Rectal smooth muscle tissue (tissue), 1 donor: ENCODE data around the gene ARFRP1.

ENCODE experiments used
- H3K27ac ChIP-seq: one replicate; pipeline ENCODE4 v1.7.0; 2013; ENCODE audit warnings: low read depth, low read length, inconsistent platforms
- H3K27me3 ChIP-seq: one replicate; pipeline ENCODE4 v1.7.0; 2013; ENCODE audit warnings: low read length; ENCODE audit not compliant: control insufficient read depth, insufficient read depth
- H3K36me3 ChIP-seq: one replicate; pipeline ENCODE4 v1.7.0; 2013; ENCODE audit warnings: low read length; ENCODE audit not compliant: control insufficient read depth, insufficient read depth
- H3K4me1 ChIP-seq: one replicate; pipeline ENCODE4 v1.7.0; 2013; ENCODE audit warnings: low read length; ENCODE audit not compliant: control insufficient read depth, insufficient read depth
- H3K4me3 ChIP-seq: one replicate; pipeline ENCODE4 v1.7.0; 2013; ENCODE audit warnings: low read length
- H3K9ac ChIP-seq: one replicate; pipeline ENCODE4 v1.7.0; 2013; ENCODE audit warnings: low read length

The ARFRP1 gene

DNA sequence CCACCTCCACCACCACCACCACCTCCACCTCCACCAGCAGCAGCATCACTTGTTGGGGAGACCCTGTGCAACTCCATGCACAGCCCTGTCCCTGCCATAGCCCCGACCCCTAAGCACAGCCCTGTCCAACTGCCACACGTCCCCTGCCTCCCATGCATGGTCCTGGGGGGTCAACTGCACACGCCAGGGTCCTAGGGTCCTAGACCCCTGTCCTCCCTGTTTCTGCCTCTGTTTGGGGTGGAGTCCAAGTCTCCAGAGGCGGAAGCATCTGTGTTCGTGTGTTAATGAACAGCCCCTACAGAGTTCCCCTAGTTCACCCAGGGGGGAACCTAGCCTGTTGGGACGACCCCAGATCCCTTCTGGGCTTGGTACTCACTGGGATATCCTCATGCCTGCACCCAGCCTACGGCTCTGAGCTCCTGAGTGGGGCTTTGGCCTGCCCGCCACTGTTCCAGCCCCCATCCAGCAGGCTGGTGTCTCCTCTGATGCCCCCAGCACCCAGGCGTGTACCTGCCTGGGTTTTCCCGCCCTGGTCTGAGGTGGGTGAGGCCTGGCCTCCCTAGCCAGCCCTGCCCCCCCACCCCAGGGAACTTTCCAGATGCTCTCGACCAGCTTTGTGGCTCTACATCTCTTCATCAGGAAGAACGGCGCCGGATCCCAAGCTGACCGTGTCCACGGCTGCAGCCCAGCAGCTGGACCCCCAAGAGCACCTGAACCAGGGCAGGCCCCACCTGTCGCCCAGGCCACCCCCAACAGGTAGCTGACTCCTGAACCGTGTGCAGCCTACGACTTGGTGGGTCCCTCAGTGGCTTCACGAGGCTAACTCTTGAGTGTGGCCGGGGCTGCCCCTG, 13.8 kb downstream of the ARFRP1 start:
- Histone ChIP-seq H3K9ac (no peak overlapping the region), H3K27me3 (no peaks in the 10 kb centered on the region), H3K36me3 (no peaks in the 10 kb centered on the region), H3K4me1 (peaks cover 4% of the 10 kb centered on the region), H3K4me3 (no peak overlapping the region), H3K27ac (no peak overlapping the region)

DNA sequence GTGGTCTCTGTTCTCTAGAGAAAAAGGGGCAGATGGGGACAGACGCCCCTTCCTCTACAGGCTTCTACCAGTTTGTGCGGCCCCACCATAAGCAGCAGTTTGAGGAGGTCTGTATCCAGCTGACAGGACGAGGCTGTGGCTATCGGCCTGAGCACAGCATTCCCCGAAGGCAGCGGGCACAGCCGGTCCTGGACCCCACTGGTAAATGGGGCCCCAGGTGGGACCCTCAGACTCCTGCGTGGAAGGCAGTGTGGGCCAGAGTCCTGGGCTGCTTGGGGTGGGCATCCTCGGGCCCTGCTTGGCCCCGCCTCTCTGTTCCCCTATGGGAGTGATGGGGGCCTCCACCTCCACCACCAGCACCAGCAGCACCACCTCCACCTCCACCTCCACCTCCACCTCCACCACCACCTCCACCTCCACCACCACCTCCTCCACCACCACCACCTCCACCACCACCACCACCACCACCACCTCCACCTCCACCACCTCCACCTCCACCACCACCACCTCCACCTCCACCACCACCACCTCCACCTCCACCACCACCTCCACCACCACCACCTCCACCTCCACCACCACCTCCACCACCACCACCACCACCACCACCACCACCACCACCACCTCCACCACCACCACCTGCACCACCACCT, 14.6 kb downstream of the ARFRP1 start:
- Histone ChIP-seq H3K4me3 (no peak overlapping the region), H3K9ac (no peak overlapping the region), H3K27me3 (no peaks in the 10 kb centered on the region), H3K36me3 (no peaks in the 10 kb centered on the region), H3K27ac (no peak overlapping the region), H3K4me1 (peaks cover 4% of the 10 kb centered on the region)

DNA sequence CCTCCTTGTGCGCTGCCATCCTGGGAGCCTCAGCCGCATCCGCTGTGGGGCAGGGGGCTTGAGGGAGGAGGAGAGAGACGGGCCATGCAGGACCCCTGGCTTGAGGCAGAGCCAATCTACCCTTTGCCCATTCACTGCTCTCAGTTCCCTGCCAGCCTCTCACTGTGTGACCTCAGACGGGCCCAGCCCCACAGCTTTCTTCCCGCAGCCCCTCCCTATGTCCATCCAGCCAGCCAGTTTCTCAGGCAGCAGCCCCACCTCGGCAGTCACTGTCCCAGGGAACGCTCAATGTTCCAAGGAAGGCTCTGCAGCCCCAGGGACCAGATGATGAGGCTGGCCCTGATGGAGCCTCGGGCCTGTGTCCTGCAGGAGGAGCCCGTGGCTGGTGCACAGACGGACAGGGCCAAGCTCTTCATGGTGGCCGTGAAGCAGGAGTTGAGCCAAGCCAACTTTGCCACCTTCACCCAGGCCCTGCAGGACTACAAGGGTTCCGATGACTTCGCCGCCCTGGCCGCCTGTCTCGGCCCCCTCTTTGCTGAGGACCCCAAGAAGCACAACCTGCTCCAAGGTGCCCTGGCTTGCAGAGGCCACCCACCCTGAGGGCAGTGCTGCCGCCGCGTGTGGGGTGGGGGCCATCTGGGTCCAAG, 15.2 kb downstream of the ARFRP1 start:
- Histone ChIP-seq H3K27ac (peak overlapping the region; percentile 24), H3K36me3 (no peaks in the 10 kb centered on the region), H3K27me3 (no peaks in the 10 kb centered on the region), H3K4me1 (peaks cover 5% of the 10 kb centered on the region), H3K4me3 (no peak overlapping the region), H3K9ac (no peak overlapping the region)

DNA sequence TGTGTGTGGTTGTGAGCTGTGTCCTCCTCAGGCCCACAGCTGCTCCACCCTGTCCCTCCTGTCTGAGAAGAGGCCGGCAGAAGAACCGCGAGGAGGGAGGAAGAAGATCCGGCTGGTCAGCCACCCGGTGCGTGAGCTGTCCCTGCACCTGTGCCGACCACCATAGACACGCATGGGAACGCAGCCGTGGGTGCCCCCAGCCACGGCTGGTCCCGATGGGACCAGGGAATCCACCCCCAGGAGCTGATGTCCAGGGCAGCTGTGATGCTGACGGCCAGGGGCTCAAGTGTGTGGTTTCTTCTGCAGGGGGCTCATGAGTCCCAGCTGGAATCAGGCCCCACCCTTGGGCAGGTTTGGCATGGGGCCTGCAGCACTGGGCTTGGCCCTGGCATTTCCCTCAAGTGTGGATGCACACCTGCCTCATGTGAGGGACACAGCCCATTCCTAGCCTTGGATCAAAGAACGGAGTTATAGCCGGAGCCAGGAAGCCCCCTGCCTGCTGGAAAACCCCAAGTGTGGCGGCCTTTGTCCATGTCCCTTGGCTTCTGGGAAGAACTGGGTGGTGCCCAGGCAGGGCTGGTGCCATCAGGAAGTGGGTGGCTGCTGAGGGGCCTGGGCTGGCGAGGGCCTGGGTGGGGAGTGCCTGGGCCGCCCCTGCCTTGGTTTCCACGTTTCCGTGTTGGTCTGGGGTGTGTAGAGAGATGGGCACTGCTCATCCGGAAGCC, 15.9 kb downstream of the ARFRP1 start:
- Histone ChIP-seq H3K27ac (peak overlapping the region; percentile 24), H3K27me3 (no peaks in the 10 kb centered on the region), H3K4me1 (peaks cover 8% of the 10 kb centered on the region), H3K36me3 (no peaks in the 10 kb centered on the region), H3K9ac (no peak overlapping the region), H3K4me3 (no peak overlapping the region)

DNA sequence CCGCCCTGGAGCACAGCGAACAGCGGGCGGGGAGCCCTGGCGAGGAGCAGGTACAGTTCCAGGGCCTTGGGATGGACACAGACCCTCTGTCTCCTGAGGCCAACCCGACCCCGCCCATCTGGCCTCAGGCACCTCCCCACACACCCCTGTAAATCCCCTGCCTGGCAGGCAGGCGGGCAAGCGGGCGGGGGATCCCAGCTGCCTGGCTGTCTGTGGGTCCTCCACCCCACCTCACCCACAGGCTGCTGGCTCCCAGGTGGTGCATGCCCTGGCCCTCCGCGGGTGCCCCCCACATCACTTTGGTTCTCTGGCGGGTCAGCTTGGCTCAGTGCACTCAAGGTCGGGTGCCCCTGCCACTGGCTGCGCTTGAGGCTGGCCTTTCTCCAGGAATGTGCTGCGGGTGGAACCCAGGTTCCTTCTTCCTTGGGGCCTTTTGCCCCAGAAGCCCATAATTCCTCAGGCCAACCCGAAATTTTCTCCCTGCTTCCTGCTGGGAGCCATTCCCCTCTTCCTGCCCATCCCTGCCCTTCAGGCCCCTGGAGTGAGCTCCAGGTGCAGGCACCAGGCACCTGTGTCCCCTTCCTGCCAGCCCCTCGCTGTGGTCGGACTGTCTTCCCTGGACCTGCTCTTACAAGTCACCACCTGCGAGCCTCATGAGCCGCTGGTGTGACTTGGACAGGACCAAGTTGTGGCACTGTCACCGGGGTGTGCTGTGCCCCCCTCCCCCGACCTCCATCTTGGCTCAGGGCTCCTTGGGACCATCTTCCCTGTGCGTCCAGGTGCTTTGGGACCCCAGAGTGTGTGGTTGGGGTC, 16.7 kb downstream of the ARFRP1 start:
- Histone ChIP-seq H3K36me3 (no peaks in the 10 kb centered on the region), H3K27ac (peak overlapping the region; percentile 6), H3K4me3 (no peak overlapping the region), H3K4me1 (peaks cover 15% of the 10 kb centered on the region), H3K9ac (no peak overlapping the region), H3K27me3 (no peaks in the 10 kb centered on the region)

DNA sequence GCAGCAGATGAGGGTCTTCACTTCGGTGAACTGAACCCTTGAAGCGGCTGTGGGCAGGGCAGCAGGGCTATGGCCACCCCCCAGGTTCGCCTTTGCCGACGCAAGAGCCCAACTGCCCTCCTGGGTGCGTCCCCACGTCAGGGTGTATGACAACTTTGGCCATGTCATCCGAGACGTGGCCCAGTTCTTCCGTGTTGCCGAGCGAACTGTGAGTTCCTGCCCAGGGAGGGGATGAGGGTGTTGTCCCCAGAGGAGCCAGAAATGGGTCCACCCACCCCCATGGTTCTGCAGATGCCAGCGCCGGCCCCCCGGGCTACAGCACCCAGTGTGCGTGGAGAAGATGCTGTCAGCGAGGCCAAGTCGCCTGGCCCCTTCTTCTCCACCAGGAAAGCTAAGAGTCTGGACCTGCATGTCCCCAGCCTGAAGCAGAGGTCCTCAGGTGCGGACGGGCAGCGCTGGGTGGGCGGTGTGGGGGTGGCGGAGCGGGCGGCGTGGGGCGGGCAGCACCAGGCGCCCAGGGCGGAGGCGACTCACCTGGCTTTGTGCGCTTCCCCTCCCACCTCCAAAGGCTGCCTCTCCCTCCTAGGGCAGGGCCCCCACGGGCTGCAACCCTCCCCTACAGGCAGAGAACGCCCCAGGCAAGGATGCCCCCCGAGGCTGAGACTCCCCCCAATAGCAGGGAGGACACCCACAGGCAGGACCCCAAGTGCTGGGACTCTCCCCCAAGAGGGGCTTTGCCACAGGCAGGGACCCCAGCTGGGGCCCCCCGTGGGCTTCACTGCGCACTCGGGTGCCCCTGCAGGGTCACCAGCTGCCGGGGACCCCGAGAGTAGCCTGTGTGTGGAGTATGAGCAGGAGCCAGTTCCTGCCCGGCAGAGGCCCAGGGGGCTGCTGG, 17.5 kb downstream of the ARFRP1 start:
- Histone ChIP-seq H3K36me3 (no peaks in the 10 kb centered on the region), H3K4me1 (peaks cover 18% of the 10 kb centered on the region), H3K27ac (no peak overlapping the region), H3K27me3 (no peaks in the 10 kb centered on the region), H3K9ac (no peak overlapping the region), H3K4me3 (no peak overlapping the region)

DNA sequence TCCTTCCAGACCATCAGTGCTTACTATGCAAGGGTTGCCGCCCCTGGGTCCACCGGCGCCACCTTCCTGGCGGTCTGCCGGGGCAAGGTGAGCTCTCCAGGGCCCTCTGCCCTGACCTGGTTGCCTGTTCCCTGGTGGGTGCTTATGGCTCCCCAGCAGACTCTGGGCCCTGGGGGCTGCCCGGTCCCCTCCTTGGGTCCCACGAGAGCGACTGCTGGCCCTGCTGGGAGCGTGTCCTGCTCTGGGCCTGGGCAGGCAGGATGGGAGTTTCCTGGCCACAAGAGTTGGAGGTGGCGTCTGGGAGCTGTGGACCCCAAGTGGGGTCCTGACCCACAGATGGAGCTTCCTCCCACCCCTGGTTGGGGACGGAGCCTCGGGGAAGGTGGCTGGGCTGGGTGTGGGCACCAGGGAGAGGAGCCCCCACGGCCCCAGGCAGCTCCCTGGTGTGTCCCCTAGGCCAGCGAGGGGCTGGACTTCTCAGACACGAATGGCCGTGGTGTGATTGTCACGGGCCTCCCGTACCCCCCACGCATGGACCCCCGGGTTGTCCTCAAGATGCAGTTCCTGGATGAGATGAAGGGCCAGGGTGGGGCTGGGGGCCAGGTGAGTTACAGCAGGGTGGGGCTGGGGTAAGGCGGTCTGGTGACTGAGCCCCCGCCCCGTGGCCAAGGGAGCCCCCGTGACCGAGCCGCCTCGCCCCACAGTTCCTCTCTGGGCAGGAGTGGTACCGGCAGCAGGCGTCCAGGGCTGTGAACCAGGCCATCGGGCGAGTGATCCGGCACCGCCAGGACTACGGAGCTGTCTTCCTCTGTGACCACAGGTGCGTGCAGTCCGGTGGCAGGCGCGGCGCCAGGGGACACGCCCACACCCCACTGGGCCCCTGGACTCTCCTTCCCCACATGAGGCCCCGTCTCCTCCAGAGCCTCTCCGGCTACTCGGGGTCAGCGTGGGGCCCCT, 18.5 kb downstream of the ARFRP1 start:
- Histone ChIP-seq H3K27me3 (no peaks in the 10 kb centered on the region), H3K4me3 (no peak overlapping the region), H3K36me3 (no peaks in the 10 kb centered on the region), H3K27ac (no peak overlapping the region), H3K9ac (no peak overlapping the region), H3K4me1 (peaks cover 18% of the 10 kb centered on the region)

DNA sequence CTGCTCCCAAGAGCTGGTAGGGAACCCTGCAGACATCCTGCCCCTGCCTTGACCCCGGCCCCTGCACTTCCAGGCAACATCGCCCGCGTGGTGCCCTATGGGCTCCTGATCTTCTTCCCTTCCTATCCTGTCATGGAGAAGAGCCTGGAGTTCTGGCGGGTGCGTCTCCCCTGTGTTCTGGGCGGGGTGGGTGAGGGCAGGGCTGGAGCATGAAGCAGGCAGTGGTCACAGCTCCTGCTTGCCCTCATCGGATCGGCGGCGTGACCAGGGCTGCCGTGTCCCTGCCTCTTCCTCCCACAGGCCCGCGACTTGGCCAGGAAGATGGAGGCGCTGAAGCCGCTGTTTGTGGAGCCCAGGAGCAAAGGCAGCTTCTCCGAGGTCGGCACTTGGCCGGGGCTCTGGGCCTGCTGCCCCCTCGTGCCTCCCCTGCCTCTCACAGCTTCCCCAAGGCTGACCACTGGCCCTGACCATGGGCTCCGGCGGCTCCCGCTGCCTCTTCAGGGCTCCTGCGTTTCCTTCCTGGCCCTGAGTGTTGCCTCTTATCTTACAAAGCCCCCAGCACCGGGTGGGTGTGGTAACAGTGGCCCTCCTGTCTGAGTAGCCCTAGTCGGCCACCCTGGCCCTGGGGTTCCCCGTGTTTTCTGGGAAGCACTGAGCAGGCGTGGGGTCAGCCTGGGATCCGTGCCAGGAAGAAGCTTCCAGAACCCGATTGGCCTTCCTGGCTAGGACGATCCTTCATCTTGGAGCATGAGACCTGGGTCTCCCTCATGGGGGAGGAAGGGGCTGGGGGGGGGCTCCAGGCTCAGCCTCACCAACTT, 19.3 kb downstream of the ARFRP1 start:
- H3K27ac ChIP-seq = peak overlapping the region; percentile 67
- H3K4me3 ChIP-seq = no peak overlapping the region
- no peaks in the 10 kb centered on the region for H3K36me3 ChIP-seq
- peaks cover 18% of the 10 kb centered on the region for H3K4me1 ChIP-seq
- H3K27me3 ChIP-seq = no peaks in the 10 kb centered on the region
- H3K9ac ChIP-seq = no peak overlapping the region

DNA sequence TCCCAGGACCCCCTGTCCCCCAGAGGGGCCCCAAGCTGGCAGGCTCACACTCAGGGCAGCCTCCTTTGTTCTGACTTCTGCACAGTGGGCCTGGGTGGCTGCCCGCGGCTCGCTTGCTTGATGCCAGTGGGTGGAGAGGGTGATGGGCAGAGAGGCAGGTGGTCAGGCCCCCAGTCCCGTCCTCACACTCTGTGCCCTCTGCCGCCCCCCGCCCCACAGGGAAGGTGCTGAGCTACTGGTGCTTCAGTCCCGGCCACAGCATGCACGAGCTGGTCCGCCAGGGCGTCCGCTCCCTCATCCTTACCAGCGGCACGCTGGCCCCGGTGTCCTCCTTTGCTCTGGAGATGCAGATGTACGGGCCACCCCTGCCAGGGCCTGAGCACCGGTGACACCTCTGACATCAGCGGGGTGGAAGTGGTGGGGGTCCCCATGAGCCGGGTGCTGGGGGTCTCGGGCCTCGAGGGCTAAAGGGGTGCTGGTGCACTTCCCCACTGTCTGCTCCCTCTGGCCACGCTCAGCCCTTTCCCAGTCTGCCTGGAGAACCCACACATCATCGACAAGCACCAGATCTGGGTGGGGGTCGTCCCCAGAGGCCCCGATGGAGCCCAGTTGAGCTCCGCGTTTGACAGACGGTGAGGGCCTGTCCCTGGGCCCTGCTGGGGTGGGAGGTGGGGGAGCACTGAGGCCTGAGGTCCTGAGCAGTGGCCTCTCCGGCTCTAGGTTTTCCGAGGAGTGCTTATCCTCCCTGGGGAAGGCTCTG, 20.2 kb downstream of the ARFRP1 start:
- Histone ChIP-seq H3K27me3 (no peaks in the 10 kb centered on the region), H3K9ac (no peak overlapping the region), H3K27ac (peak overlapping the region; percentile 67), H3K36me3 (no peaks in the 10 kb centered on the region), H3K4me3 (peak overlapping the region; percentile 22), H3K4me1 (peaks cover 18% of the 10 kb centered on the region)
